ENCODE results near the gene FGF22. TPM values are rescaled to one million over a fixed set of nuclear protein-coding genes. Genes with fewer than 3 reads are reported as not detected.
A peak's percentile ranks its signal among the peaks of the same experiment; 100 is the strongest.

FGF22 gene
- total and polyA plus RNA-seq, 2 of the 13 experiments (the other 11 are each of a cell fraction or from before 2014, with no cell fraction given): 0.24 TPM; not detected in 1

DNA sequence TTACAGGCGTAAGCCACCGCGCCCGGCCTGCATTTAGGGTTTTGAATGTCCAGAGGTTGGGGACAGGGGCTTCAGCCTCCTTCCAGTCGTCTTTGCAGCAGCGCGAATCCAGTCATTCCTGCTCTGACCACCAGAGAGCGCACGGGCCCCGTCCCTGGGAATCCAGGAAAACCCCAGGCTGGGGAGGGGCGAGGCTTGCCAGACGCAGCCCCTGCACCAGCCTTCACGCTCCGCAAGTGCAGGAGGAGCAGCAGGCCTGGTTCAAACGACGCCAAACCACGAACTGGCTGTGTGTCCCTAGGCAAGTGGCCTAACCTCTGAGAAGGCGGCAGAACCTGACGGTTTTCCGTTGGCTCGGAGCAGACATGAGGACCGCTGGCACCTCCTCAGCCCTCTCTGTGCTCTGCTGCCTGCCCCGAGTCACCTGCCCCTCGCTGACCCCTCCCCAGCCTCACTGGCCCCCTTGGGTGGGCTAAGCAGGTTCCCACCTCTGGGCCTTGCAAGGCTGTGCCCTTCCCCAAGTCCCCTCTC lies 25.3 kb downstream of the FGF22 start (continued):
- TF ChIP-seq NFIC (IDR thresholded peaks at IDR 0.05; ENCODE audit: low read length) (no peak), ZMYM3 (CRISPR knock-in tag; IDR thresholded peaks at IDR 0.05) (peak; percentile 80; the same call in 1 of the 2 replicates), PCBP2 (optimal IDR thresholded peaks at IDR 0.05; ENCODE audit: low read depth, low read length, poor library complexity, severe bottlenecking) (no peak), ERF (CRISPR knock-in tag; IDR thresholded peaks at IDR 0.05) (peak; percentile 82), LCORL (IDR thresholded peaks at IDR 0.05) (no peak), LCORL (CRISPR knock-in tag; IDR thresholded peaks at IDR 0.05) (peak; percentile 93), ZNF468 (CRISPR knock-in tag; IDR thresholded peaks at IDR 0.05) (no peak), ZNF501 (CRISPR knock-in tag; IDR thresholded peaks at IDR 0.05) (peak; percentile 87), ZNF577 (CRISPR knock-in tag; IDR thresholded peaks at IDR 0.05; ENCODE audit: borderline replicate concordance, low read depth) (no peak), YEATS2 (CRISPR knock-in tag; IDR thresholded peaks at IDR 0.05; ENCODE audit: borderline replicate concordance) (peak; percentile 30; the same call in 1 of the 2 replicates), MYC (CRISPR knock-in tag; IDR thresholded peaks at IDR 0.05; ENCODE audit: borderline replicate concordance) (peak; percentile 49; the same call in 1 of the 2 replicates), SRSF1 (optimal IDR thresholded peaks at IDR 0.05; ENCODE audit: low read depth, low read length) (no peak), MED13 (CRISPR knock-in tag; IDR thresholded peaks at IDR 0.05) (no peak), RAD21 (CRISPR knock-in tag; IDR thresholded peaks at IDR 0.05) (peak; percentile 99), PAX8 (CRISPR knock-in tag; IDR thresholded peaks at IDR 0.05; ENCODE audit: borderline replicate concordance) (no peak)
- TF ChIP-seq, protein P1, sequence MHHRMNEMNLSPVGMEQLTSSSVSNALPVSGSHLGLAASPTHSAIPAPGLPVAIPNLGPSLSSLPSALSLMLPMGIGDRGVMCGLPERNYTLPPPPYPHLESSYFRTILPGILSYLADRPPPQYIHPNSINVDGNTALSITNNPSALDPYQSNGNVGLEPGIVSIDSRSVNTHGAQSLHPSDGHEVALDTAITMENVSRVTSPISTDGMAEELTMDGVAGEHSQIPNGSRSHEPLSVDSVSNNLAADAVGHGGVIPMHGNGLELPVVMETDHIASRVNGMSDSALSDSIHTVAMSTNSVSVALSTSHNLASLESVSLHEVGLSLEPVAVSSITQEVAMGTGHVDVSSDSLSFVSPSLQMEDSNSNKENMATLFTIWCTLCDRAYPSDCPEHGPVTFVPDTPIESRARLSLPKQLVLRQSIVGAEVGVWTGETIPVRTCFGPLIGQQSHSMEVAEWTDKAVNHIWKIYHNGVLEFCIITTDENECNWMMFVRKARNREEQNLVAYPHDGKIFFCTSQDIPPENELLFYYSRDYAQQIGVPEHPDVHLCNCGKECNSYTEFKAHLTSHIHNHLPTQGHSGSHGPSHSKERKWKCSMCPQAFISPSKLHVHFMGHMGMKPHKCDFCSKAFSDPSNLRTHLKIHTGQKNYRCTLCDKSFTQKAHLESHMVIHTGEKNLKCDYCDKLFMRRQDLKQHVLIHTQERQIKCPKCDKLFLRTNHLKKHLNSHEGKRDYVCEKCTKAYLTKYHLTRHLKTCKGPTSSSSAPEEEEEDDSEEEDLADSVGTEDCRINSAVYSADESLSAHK (CRISPR knock-in tag; IDR thresholded peaks at IDR 0.05; ENCODE audit: borderline replicate concordance): no peak
- TF ChIP-seq, protein P2, sequence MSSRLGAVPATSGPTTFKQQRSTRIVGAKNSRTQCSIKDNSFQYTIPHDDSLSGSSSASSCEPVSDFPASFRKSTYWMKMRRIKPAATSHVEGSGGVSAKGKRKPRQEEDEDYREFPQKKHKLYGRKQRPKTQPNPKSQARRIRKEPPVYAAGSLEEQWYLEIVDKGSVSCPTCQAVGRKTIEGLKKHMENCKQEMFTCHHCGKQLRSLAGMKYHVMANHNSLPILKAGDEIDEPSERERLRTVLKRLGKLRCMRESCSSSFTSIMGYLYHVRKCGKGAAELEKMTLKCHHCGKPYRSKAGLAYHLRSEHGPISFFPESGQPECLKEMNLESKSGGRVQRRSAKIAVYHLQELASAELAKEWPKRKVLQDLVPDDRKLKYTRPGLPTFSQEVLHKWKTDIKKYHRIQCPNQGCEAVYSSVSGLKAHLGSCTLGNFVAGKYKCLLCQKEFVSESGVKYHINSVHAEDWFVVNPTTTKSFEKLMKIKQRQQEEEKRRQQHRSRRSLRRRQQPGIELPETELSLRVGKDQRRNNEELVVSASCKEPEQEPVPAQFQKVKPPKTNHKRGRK (CRISPR knock-in tag; IDR thresholded peaks at IDR 0.05): peak; percentile 28; the same call in 1 of the 2 replicates
- TF ChIP-seq, protein P3, sequence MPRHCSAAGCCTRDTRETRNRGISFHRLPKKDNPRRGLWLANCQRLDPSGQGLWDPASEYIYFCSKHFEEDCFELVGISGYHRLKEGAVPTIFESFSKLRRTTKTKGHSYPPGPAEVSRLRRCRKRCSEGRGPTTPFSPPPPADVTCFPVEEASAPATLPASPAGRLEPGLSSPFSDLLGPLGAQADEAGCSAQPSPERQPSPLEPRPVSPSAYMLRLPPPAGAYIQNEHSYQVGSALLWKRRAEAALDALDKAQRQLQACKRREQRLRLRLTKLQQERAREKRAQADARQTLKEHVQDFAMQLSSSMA (CRISPR knock-in tag; IDR thresholded peaks at IDR 0.05): no peak
- TF ChIP-seq, protein P4, sequence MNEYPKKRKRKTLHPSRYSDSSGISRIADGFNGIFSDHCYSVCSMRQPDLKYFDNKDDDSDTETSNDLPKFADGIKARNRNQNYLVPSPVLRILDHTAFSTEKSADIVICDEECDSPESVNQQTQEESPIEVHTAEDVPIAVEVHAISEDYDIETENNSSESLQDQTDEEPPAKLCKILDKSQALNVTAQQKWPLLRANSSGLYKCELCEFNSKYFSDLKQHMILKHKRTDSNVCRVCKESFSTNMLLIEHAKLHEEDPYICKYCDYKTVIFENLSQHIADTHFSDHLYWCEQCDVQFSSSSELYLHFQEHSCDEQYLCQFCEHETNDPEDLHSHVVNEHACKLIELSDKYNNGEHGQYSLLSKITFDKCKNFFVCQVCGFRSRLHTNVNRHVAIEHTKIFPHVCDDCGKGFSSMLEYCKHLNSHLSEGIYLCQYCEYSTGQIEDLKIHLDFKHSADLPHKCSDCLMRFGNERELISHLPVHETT (CRISPR knock-in tag; conservative IDR thresholded peaks at IDR 0.05): peak; percentile 74; the same call in 1 of the 2 replicates
- TF ChIP-seq, protein P5, sequence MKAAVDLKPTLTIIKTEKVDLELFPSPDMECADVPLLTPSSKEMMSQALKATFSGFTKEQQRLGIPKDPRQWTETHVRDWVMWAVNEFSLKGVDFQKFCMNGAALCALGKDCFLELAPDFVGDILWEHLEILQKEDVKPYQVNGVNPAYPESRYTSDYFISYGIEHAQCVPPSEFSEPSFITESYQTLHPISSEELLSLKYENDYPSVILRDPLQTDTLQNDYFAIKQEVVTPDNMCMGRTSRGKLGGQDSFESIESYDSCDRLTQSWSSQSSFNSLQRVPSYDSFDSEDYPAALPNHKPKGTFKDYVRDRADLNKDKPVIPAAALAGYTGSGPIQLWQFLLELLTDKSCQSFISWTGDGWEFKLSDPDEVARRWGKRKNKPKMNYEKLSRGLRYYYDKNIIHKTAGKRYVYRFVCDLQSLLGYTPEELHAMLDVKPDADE (CRISPR knock-in tag; IDR thresholded peaks at IDR 0.05): no peak
- TF ChIP-seq, protein P6, sequence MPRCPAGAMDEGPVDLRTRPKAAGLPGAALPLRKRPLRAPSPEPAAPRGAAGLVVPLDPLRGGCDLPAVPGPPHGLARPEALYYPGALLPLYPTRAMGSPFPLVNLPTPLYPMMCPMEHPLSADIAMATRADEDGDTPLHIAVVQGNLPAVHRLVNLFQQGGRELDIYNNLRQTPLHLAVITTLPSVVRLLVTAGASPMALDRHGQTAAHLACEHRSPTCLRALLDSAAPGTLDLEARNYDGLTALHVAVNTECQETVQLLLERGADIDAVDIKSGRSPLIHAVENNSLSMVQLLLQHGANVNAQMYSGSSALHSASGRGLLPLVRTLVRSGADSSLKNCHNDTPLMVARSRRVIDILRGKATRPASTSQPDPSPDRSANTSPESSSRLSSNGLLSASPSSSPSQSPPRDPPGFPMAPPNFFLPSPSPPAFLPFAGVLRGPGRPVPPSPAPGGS (CRISPR knock-in tag; IDR thresholded peaks at IDR 0.05): no peak
